Dedifferentiated amniotic fluid mesenchymal stem cell (primary cell): ENCODE results near the gene GRIK3.

Source experiments
- DNase-seq: peaks from one replicate; pipeline ENCODE4 v3.0.0-alpha.2; 2016; ENCODE audit errors: extremely low spot score

GRIK3 gene

DNA sequence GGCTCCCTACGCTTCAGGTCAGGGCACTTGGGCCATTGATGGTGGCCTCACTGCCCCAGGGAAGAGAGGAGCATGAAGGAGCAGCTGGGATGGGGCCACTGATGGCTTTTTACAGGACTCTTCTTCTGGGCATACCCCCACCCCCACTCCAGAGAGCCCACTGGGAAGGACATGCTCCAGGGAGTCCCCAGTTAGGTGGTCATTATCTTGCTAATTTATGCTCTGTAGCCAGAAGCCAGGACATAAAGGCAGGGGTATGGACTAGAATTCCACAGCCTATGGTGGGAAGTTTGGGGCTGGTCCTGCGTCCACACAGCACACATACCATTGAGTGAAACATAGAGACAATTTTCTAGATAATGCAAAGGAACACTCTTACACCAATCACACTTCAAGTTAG is 8.8 kb upstream of the GRIK3 start:
- DNase-seq, result no peak

DNA sequence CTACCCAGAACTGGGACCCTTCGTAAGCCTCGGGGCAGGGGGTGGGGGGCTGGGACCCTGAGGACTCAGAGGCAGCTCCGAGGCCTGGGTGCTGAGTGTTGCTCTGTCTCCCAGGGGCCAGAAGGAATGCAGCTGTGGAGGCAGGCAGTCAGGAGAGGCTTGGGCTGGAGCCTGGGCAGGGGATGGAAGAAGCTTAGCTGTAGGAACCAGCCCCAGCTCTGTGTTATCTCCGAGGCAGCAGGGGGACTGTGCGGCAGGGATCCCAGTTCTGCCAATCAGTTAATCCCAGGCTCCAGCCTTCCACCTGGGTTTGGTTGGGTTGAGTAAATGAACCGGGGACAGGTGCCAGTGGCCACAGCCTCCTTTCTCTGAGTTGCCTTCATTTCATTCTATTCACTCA is 8.2 kb upstream of the GRIK3 start:
- no peak for DNase-seq

DNA sequence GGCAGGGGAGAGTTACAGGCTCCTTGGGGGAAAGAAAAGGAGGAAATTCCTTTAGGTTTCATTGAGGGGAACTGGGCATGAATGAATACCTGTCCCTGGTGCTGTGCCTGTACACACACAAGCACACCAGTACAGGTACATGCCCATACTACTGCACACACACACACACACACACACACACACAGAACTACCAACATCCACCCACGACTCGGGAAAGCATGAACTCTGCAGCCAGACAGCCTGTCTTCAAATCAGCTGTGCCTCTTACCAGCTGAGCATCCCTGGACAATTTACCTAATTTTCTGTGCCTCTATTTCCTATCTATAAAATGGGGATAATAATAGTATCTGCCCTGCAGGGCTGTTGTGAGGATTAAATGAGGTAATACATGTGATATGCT is 7.2 kb upstream of the GRIK3 start:
- no peak for DNase-seq

DNA sequence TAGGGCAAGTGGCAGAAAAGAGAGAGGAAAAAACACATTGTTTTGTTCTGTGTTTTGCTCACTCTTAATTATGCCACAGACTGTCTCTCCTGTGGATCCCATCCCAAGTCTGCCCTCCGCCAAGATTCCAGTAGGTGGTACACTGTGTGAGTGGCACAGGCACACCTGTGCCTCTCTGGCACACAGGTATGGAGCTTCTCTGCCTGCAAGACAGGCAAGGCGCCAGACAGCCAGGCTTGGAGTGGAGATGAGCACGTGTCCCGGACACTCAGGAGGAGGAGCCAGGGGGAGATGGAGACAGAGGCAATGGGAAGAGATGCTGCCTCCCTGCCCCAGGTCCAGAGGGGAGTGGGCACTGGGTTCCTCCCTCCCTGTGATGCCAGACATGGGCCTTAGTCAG is 6.5 kb upstream of the GRIK3 start:
- no peak for DNase-seq

DNA sequence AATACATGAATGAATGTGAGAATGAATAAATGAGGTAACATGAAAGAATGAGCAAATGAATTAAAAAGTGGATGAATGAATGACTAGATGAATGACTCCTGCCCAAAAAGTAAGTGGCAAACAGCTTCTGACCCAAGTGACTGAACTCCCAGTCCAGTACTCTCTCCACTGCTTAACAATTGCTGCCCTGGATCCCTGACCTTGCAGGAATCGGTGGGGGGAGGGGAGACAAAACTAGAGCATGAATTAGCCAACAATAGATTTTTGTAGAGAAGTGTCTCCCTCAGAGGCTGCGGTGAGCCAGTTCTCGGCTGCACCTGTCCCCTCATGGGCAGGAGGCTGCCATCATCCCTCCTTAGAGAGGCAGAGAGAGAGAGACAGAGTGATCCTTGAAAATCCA is 5.9 kb upstream of the GRIK3 start:
- no peak for DNase-seq

DNA sequence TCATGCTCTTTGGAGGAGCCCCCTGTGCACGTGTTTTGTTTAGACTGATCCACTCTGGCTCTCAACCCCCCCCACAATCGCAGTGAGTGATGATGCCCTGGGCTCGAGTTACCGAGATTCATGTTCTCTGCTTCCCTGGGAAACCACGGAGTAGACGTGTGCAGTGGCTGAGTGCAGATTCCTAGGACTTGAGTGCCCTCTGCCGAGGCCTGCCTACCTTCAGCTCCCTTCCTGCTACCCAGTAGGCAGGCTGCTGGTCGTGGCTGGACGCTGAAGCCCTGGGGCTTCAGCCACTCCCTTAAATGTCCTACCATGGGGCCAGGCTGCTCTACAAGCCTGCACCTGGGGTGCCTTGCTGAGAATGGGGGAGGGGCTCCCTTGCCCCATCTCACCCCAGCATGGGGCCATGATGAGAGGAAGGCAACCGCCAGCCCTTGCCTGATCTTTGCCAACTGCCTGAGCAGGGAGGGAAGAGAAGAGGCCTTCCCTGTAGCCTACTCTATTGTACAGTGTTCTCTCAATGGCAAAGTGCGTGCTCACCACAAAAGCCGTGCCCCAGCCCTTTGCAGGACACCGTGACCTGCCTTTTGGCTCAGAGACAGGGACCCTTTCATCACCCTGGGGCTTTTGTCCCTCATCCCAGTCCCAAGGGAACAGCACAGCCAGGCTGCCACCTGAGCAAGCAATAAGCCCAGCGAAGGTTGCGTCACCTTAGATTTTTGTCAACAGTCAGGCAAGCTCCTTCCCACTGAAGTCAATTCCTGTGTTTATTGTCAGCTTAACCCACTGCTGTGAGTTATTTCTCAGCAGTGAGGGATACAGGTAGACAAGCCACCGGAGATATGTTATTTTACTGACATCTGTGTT is 4.1 kb upstream of the GRIK3 start:
- DNase-seq, result no peak

GRCh38 chr1:37037690-37038089 is 3.4 kb upstream of the GRIK3 start:
- DNase-seq, result no peak

GRCh38 chr1:37036667-37037053 is 2.3 kb upstream of the GRIK3 start:
- no peak for DNase-seq

DNA sequence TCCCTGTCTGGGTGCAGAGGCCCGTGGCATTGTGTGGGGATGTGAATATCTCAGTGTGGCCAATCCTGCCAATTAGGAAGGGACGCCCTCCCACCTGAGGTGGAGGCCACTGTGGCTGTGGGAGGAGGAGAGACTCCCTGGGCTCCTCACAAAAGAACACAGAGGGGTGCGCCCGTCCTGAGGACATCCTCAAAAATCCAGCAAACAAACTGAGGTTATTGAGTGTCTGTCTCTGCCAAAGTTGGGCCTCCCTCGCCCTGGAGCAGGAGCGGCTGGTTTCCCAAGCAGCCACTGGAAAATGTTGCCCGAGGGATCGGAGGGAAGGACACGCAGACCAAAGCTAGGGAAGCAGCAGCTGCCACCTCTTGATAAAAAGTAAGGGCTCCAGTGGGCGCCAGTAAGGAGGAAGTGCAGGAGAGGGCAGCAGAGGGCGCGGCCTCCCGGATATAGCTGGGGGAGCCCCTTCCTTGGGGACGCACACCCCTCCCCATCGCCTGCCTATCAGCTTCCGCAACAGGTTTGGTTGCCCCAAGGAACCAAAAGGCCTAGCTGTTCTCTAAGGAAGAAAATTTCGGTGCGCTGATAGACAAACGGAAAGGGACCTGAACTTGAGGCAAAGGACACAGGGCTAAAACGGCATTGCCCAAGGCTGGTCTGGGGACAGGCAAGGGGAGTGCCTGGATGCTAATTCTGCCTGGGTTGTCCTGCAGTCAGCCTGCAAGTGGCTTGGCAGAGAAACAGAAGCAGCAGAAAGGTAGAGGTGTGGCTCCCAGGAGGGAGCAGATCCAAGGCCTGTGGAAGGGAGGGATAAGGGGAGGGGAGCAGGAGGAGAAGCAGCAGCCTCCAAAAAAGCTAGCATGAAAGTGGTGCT is 1.7 kb upstream of the GRIK3 start:
- DNase-seq, result no peak

DNA sequence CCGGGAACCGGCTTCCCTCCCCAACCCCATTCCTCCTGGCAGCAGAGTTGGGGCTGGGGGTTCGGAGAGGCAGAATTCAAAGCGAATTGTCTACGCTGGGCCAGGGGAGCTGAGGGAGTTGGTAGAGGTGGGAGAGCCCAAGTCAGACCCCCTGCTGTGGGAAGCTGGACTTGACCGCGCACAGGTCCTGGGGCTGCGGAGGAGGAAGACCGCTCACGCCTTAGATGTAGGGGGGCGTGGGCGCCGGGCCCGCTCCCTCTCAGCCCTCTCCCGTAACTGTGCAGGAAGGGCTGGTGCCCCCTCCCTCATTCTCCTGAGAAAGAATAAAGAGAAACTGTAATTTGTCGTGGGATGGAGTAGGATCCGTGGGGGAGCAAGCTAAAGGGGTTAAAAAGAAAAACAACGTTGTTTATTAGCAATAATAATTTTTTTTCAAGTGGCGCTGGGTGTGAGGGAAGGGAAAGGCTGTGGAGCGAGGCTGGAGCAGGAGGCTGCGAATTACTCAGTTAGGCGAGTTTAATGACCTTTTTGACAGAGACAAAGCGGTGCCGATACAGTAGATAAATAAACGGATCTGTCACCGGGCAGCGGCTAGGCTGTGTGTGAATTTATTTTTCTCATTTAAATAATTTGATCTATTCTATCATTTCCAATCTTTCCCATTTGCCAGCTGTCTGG is 838 bp upstream of the GRIK3 start:
- DNase-seq, result no peak

DNA sequence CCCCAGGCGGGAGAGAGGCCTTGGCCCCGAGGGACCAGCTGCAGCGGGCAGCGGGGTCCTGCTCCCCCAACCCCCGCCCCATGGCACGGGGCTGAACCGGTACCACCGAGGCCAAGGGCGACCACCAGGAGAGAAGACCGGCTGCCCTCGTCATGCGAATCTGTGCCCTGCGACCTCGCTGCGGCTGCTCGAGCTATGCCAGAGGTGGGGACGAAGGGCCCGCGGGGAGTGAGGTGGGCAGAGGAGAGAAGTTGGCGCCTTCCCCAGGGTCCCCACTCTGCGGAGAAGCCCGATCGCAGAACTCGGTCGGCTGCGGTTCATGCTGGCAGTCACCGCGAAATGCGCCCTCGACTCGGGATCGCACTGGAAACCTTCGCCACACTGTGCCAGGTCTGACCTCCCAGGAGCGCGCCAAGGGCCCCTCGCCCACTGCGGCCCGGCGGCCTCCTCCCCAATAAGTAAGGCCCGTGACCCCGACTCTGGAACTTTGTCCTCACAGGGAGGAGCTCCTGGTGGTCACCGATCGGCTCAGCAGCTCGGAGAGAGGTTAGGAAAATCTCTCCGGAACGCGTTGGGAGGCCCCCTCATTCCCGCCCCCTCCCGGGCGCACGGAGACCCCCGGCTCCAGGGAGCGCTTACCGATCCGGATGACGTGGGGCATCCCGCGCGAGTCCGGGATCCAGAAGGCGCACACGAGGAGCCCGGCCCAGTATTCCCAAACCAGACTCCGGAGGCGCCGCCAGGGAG is 787 bp downstream of the GRIK3 start:
- DNase-seq, result no peak

DNA sequence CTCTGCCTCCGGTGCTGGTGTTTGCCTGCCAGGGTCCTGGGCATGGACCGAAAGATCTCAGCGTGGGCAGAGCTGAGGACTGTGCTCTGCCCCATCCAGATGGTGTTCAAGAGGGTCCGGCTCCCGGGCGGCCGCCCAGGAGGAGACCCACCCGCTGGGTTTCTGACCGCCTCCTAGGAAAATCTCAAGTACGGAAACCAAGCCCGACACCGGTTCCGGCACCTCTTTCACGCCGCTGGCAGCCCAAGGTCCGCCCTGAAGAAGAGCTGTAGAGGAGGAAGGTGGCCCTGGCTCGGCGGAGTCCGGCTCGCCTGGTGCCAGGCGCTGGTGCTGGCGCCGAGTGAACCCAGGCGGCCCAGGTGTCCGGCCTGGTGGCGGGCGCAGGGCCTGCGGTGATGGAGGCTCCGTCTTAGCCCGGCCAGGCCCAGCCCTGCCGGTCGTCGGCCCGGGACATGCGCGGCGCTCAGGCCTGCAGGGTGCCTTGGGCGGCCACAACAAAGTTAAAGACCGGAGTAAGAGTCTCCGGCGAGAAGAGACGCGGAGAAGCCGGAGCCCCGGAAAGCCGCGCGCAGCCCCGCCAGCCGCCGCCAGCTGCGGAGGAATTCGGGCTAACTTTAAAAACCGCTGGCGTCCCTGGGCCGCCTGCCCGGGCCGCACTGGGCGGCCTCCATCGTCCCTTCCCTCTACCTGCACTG is 1.5 kb downstream of the GRIK3 start:
- DNase-seq, result no peak

GRCh38 chr1:37031871-37032270 is 2.4 kb downstream of the GRIK3 start:
- DNase-seq, result no peak

DNA sequence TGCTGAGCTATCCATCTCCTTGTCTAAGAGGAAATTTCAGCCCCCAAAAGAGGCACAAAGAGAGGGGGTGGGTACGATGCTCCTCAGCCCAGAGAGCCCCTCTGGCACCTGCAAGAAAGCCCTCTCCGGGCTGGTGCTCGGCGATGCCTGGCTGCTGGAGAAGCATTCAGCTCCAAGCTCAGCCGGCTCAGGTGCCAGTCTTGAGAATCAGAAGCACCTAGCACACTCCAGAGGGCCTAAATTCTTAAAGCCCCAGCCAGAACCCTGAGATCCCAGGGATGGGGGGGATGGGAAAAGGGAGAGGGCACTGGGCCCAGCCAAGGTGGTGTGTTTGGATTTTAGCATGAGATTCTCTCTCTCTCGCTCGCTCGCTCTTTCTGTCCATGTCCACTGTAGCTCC is 2.9 kb downstream of the GRIK3 start:
- DNase-seq, result no peak

DNA sequence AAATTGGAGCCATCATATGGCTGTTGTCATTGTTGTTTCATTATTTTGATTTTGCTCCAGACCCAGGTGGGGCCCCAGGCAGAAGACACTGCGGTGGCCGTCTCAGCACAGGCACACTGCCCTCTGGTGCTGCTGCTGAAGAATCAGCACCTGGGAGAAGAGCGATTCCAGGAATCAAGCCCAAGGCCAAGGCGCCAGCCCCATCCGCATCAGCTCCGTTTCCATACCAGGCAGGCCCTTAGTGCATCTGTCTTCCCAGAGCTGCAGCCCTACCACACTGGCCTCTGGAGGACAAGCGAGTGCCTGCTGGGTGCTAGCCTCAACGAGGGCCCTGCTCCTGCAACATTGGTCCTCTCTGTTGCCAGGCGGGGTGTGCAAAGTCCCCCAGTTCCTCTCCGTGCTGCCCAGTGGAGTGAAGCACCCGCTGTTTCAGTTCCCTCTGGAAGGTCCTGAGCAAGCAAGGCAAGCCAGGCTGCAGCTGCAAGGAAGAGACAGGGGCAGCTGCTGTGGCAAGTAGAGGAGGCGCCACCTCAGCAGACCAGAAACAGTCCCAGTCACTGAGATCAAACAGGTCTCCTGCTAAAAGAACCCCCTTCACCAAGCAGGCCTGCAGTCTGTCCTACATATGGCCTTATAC is 5.2 kb downstream of the GRIK3 start:
- no peak for DNase-seq

GRCh38 chr1:37021502-37021901 is 12.8 kb downstream of the GRIK3 start:
- DNase-seq, result no peak

GRCh38 chr1:37020653-37021277 is 13.6 kb downstream of the GRIK3 start:
- DNase-seq, result no peak

- no peak for DNase-seq
These were observed 15.8 kb downstream of the GRIK3 start for GRCh38 chr1:37018510-37018909.

DNA sequence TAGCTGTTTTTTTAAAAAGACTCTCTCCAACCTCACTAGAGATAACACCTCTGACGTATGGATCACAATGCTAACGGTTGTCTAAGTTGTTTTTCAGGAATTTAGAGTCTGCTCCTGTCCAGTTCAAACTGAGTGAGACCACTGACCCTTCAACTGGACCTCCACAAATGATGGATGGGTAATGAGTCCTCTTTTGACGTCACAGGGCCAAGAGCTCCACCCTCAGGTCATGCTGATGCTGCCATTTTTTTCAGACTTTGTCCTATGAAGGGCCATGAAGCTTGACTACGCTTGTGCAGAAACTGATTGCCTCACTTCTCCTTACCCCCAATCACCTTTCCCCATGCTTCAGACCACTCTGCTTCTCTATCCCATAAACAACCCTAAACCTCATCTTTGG is 16.6 kb downstream of the GRIK3 start:
- DNase-seq, result no peak

DNA sequence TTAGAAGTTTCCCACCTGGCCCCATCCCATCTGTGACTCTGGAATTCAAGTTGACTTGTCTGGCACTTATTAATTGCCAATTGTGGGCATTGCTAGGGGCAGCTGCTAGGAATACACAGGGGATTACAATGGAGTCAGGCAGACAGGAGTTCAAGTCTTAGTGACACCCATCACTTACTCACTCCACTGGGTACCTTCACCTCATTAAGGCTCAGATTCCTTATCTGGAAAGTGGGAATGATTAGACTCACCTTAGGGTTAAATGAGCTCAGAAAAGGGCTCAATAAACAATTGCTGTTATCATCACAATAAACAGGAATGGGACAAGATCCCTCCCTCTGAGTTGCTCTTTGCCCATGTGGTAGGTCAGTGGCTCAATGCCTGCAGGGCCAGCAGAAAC is 18.2 kb downstream of the GRIK3 start:
- DNase-seq, result no peak
